Measurements from ENCODE around the gene MTG2. TPM values are rescaled to one million over a fixed set of nuclear protein-coding genes. Genes with fewer than 3 reads are reported as not detected.

The MTG2 gene
- total and polyA plus RNA-seq, 10 of the 15 experiments (the other 5 are each of a cell fraction or from before 2014, with no cell fraction given) = 6.2 to 52.4 (median 34.3) TPM

DNA sequence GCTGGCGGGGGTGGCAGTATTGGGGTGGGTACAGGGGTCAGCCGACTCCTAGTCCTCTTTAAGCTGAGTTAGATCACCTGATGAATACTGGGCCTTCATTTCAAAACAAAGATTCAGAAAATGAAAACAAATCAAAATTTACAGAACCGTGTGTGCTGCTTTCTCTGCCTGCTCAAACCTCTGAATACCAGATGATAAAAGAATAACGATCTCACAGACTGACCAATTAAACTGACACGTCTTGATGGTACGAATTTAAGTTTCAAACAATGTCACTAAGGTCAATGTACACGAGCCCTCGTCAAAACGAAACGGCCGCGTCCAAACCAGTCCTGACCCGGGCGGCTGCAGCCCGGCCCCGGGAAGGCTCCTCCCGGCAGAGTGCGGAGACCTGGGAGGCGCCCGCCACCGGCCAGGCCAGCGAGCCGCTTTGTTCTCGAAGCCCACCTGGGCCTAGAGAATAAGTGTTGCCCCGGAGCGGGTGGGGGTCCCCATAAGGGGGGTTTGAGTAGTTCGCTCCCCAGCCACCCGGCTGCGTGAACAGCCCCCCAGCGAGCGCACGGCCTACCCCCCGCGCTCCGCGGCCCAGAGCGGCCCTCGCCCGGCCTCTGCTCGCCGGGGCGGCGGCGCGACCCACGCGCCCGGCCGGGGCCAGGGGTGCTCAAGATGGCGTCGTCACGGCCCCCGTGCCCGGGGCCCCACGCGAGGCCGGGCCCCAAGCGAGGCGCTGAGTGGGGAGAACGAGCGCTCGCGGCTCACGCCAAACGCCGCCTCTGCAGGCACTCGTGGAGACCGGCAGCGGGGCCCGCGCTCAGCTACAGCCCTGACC is 40.4 kb upstream of the MTG2 start (continued):
- TF ChIP-seq PBX3 (IDR thresholded peaks at IDR 0.05; ENCODE audit: insufficient replicate concordance, low read depth, low read length) = no peak
- TF ChIP-seq, protein P1, sequence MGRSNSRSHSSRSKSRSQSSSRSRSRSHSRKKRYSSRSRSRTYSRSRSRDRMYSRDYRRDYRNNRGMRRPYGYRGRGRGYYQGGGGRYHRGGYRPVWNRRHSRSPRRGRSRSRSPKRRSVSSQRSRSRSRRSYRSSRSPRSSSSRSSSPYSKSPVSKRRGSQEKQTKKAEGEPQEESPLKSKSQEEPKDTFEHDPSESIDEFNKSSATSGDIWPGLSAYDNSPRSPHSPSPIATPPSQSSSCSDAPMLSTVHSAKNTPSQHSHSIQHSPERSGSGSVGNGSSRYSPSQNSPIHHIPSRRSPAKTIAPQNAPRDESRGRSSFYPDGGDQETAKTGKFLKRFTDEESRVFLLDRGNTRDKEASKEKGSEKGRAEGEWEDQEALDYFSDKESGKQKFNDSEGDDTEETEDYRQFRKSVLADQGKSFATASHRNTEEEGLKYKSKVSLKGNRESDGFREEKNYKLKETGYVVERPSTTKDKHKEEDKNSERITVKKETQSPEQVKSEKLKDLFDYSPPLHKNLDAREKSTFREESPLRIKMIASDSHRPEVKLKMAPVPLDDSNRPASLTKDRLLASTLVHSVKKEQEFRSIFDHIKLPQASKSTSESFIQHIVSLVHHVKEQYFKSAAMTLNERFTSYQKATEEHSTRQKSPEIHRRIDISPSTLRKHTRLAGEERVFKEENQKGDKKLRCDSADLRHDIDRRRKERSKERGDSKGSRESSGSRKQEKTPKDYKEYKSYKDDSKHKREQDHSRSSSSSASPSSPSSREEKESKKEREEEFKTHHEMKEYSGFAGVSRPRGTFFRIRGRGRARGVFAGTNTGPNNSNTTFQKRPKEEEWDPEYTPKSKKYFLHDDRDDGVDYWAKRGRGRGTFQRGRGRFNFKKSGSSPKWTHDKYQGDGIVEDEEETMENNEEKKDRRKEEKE (IDR thresholded peaks at IDR 0.05) = no peak
- TF ChIP-seq DPF2 (IDR thresholded peaks at IDR 0.05) = peak; percentile 57; the same call in 1 of the 2 replicates
- TF ChIP-seq YY1 (IDR thresholded peaks at IDR 0.05; ENCODE audit: low read depth, low read length) = peak; percentile 87
- no peak for TF ChIP-seq ZNF274 (IDR thresholded peaks at IDR 0.05; ENCODE audit: insufficient read depth, insufficient read length)
- no peak for TF ChIP-seq POLR2AphosphoS2 (IDR thresholded peaks at IDR 0.05; ENCODE audit: low read depth, low read length)
- no peak for TF ChIP-seq EGR1 (IDR thresholded peaks at IDR 0.05; ENCODE audit: borderline replicate concordance in 1 of 2, low read depth in 2 of 2, low read length in 2 of 2)
- TF ChIP-seq, protein P2, sequence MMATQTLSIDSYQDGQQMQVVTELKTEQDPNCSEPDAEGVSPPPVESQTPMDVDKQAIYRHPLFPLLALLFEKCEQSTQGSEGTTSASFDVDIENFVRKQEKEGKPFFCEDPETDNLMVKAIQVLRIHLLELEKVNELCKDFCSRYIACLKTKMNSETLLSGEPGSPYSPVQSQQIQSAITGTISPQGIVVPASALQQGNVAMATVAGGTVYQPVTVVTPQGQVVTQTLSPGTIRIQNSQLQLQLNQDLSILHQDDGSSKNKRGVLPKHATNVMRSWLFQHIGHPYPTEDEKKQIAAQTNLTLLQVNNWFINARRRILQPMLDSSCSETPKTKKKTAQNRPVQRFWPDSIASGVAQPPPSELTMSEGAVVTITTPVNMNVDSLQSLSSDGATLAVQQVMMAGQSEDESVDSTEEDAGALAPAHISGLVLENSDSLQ (IDR thresholded peaks at IDR 0.05) = no peak
- no peak for TF ChIP-seq SUPT20H (IDR thresholded peaks at IDR 0.05; ENCODE audit: borderline replicate concordance, control insufficient read depth, low read depth, low read length)

All from GM12878 (cell line).